Erythroblast (primary cell): ENCODE data around the gene PRR15.

Experiments
- GATA1 ChIP-seq: IDR thresholded peaks from 2 replicates; pipeline ENCODE4 v1.6.1; 2011; ENCODE audit warnings: low read depth, mild to moderate bottlenecking, control low read depth, low read length, moderate library complexity
- POLR2A ChIP-seq: IDR thresholded peaks from 2 replicates; pipeline ENCODE4 v1.6.1; 2011; ENCODE audit warnings: mild to moderate bottlenecking, low read length

DNA sequence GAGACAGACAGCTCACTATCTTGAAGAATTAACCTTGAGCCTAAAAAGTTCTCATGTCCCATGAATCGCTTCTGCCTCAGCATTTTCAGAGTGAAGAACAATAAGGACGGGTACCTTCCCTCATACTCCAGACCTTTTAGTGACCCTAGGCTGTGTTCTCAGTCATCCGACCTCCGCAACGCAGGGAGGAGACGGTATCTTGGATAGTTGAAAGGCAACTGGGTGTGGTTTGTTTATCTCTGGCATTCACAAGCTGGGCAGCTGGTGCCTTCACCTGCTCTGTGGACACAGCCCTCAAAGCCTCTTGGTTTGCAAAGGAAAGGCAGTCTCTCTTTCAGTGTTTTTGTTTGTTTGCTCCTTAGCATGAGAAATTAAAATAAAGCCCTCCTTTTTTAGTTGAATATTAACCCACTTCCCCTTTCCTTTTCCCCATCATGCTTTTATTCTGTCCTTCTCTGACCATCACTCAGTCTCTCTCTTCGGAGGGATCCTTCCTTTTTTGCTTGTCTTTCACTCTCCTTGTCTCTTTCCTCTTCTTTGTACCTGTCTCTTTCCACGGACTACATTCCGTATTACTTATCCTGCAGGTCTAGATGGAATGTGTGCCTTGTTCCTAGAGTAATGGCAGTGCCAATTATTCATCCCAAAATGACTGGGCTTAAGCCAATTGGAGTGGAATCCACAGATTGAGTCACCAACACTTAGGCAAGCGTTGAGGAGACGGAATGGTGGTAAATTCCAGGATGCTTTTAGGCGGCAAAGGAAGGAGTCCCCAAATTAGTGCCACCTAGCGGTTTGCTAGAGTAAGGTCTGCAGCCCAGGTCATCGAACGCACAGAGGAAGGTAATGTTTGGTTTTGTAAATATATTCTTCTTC, 45.8 kb downstream of the PRR15 start:
- no peak for TF ChIP-seq POLR2A
- TF ChIP-seq GATA1, result no peak
